CD14-positive monocyte (primary cell): ENCODE data around the gene ADAMTSL1. TPM values are rescaled to one million over a fixed set of nuclear protein-coding genes. Genes with fewer than 3 reads are reported as not detected.

Experiments used
- DNase-seq, 3 donors: peaks; one replicate each; pipeline ENCODE4 v3.0.0-alpha.2; 2011 to 2022
- H2AFZ ChIP-seq: 2 replicates; pipeline ENCODE4 v1.6.0; 2012; ENCODE audit warnings: mild to moderate bottlenecking, low read depth, low read length, inconsistent platforms; ENCODE audit not compliant: insufficient read depth, poor library complexity, severe bottlenecking
- H3K27ac ChIP-seq, 2 donors: 1 replicate in 1 of 2; 2 replicates in 1 of 2; pipeline ENCODE4 v1.5.1; 2012 to 2013; ENCODE audit warnings: low read length in 2 of 2, control low read depth in 1 of 2, inconsistent platforms in 1 of 2, low read depth in 1 of 2, mild to moderate bottlenecking in 1 of 2
- H3K27me3 ChIP-seq, 2 donors: one replicate each; pipeline versions ENCODE4 v1.6.0 to v1.6.1; 2011 to 2013; ENCODE audit warnings: low read length in 2 of 2; ENCODE audit not compliant: control insufficient read depth in 2 of 2, insufficient read depth in 2 of 2
- H3K36me3 ChIP-seq, 2 donors: replicated peaks in 1 of 2; 1 replicate in 1 of 2; 2 replicates in 1 of 2; pipeline versions ENCODE4 v1.5.1 to v1.6.1; 2012 to 2013; ENCODE audit warnings: low read length in 2 of 2, control low read depth in 1 of 2, inconsistent platforms in 1 of 2, mild to moderate bottlenecking in 1 of 2; ENCODE audit not compliant: insufficient read depth in 2 of 2, control insufficient read depth in 1 of 2
- H3K4me1 ChIP-seq, 2 donors: 1 replicate in 1 of 2; 2 replicates in 1 of 2; pipeline versions ENCODE4 v1.5.1 to v1.6.1; 2012 to 2013; ENCODE audit warnings: low read length in 2 of 2, control low read depth in 1 of 2, inconsistent platforms in 1 of 2, mild to moderate bottlenecking in 1 of 2, moderate library complexity in 1 of 2; ENCODE audit not compliant: insufficient read depth in 2 of 2, control insufficient read depth in 1 of 2
- H3K4me2 ChIP-seq: replicated peaks from 2 replicates; pipeline ENCODE3; 2012; ENCODE audit warnings: low read length, moderate library complexity, mild to moderate bottlenecking; ENCODE audit not compliant: poor library complexity, severe bottlenecking; ENCODE audit errors: extremely low read depth
- H3K4me3 ChIP-seq, 3 experiments: fragments of 200-600 bp in 1 of 3; sonication (generic) in 1 of 3; replicated peaks in 1 of 3; 1 replicate in 2 of 3; 2 replicates in 1 of 3; pipeline ENCODE4 v1.5.1; 2011 to 2013; ENCODE audit warnings: low read length in 3 of 3, mild to moderate bottlenecking in 3 of 3, control low read depth in 2 of 3, low read depth in 2 of 3, inconsistent platforms in 1 of 3, moderate library complexity in 1 of 3
- H3K79me2 ChIP-seq: 2 replicates; pipeline ENCODE4 v1.6.0; 2012; ENCODE audit warnings: mild to moderate bottlenecking, control low read depth, inconsistent platforms, low read length, moderate library complexity; ENCODE audit not compliant: insufficient read depth
- H3K9ac ChIP-seq: 2 replicates; pipeline ENCODE4 v1.6.0; 2017; ENCODE audit warnings: low read length, mild to moderate bottlenecking; ENCODE audit not compliant: insufficient read depth, poor library complexity, severe bottlenecking
- H3K9me3 ChIP-seq, 2 donors: replicated peaks in 1 of 2; 1 replicate in 1 of 2; 2 replicates in 1 of 2; pipeline versions ENCODE4 v1.5.1 to v1.6.1; 2012 to 2013; ENCODE audit warnings: low read length in 2 of 2, control low read depth in 1 of 2; ENCODE audit not compliant: control insufficient read depth in 1 of 2, insufficient read depth in 1 of 2
- H4K20me1 ChIP-seq: 2 replicates; pipeline ENCODE4 v1.6.0; 2012; ENCODE audit warnings: mild to moderate bottlenecking, low read length, control low read depth, moderate library complexity; ENCODE audit not compliant: insufficient read depth
- H3K27ac Mint-ChIP-seq, 7 donors: one replicate each; pipeline ENCODE4 v1.8.0; 2020; ENCODE audit warnings: mild to moderate bottlenecking in 7 of 7, mixed read lengths in 7 of 7, moderate library complexity in 6 of 7, inconsistent platforms in 2 of 7
- H3K27me3 Mint-ChIP-seq, 3 donors: one replicate each; pipeline ENCODE4 v1.8.0; 2021 to 2022; ENCODE audit warnings: low read depth in 3 of 3, mild to moderate bottlenecking in 3 of 3, mixed read lengths in 3 of 3, moderate library complexity in 3 of 3, inconsistent platforms in 1 of 3
- H3K36me3 Mint-ChIP-seq, 2 donors: one replicate each; pipeline ENCODE4 v1.8.0; 2020; ENCODE audit warnings: mixed read lengths in 2 of 2, inconsistent platforms in 1 of 2, mild to moderate bottlenecking in 1 of 2
- H3K4me1 Mint-ChIP-seq: one replicate; pipeline ENCODE4 v1.8.0; 2020; ENCODE audit warnings: mild to moderate bottlenecking, mixed read lengths
- H3K4me3 Mint-ChIP-seq, 2 donors: one replicate each; pipeline ENCODE4 v1.8.0; 2020; ENCODE audit warnings: mild to moderate bottlenecking in 2 of 2, mixed read lengths in 2 of 2, moderate library complexity in 1 of 2
- H3K9me3 Mint-ChIP-seq, 7 donors: one replicate each; pipeline ENCODE4 v1.8.0; 2020 to 2022; ENCODE audit warnings: mixed read lengths in 7 of 7, mild to moderate bottlenecking in 6 of 7, moderate library complexity in 6 of 7, inconsistent platforms in 2 of 7
- CTCF ChIP-seq: fragments of 200-600 bp; IDR thresholded peaks from one replicate; pipeline ENCODE4 v1.8.0; 2022; ENCODE audit warnings: antibody characterized with exemption, mild to moderate bottlenecking
- WGBS: methylation state at CpG from one replicate; pipeline ENCODE4 v1.1.5; 2013; ENCODE audit warnings: missing lambda C conversion rate; ENCODE audit not compliant: insufficient coverage; 5-methylcytosine and 5-hydroxymethylcytosine counted together
- intact Hi-C, 2 donors: fragments of 100-400 bp; cut with micrococcal nuclease; formaldehyde crosslinking; loops; one replicate each; pipeline versions ENCODE4 v1.15.0 to v1.15.1; 2023
- polyA plus RNA-seq, 3 donors: library from polyadenylated mRNA; depleted of rRNA in 1 of 3; unstranded in 2 of 3; stranded (reverse) in 1 of 3; fragments of 300-500 nt in 2 of 3; fragments of >200 nt in 1 of 3; fragmentation: Illumina TruSeq in 2 of 3; gene quantifications; 1 replicate in 2 of 3; 2 replicates in 1 of 3; pipeline ENCODE4 v1.2.3, GENCODE V29; 2012 to 2021

Gene ADAMTSL1
- polyA plus RNA-seq, 3 donors, result not detected

- Histone ChIP-seq H3K36me3 (no peaks in the 10 kb centered on the region), H3K4me3 (no peak overlapping the region), H2AFZ (no peak overlapping the region), H4K20me1 (no peaks in the 10 kb centered on the region), H3K9me3 (no peaks in the 10 kb centered on the region), H3K4me1 (no peaks in the 10 kb centered on the region), H3K4me2 (no peak overlapping the region), H3K79me2 (no peaks in the 10 kb centered on the region), H3K27me3 (no peaks in the 10 kb centered on the region), H3K27ac (no peak overlapping the region), H3K9ac (no peak overlapping the region)
- WGBS, result no CpG with 5 or more reads among the region's 2 CpGs
- no peak overlapping the region for H3K27ac Mint-ChIP-seq
- no peak overlapping the region for H3K4me3 Mint-ChIP-seq
- TF ChIP-seq CTCF, result no peak
- intact Hi-C loops, result no loop called here
- DNase-seq, result no peak
- no peaks in the 10 kb centered on the region for H3K4me1 Mint-ChIP-seq
- peaks cover 0 to 3% (median 2%) of the 10 kb centered on the region in 3 donors for H3K27me3 Mint-ChIP-seq
- no peaks in the 10 kb centered on the region for H3K9me3 Mint-ChIP-seq
- H3K36me3 Mint-ChIP-seq, result no peaks in the 10 kb centered on the region
Observed at GRCh38 chr9:18676525-18676924, 202.6 kb downstream of the ADAMTSL1 start.

- Mint-ChIP-seq H3K4me3 (no peak overlapping the region), H3K36me3 (no peaks in the 10 kb centered on the region), H3K9me3 (no peaks in the 10 kb centered on the region), H3K4me1 (no peaks in the 10 kb centered on the region), H3K27me3 (peaks cover 0 to 3% (median 3%) of the 10 kb centered on the region in 3 donors), H3K27ac (no peak overlapping the region)
- Histone ChIP-seq H3K27me3 (no peaks in the 10 kb centered on the region), H3K36me3 (no peaks in the 10 kb centered on the region), H3K9ac (no peak overlapping the region), H3K79me2 (no peaks in the 10 kb centered on the region), H3K4me2 (no peak overlapping the region), H4K20me1 (no peaks in the 10 kb centered on the region), H3K4me1 (no peaks in the 10 kb centered on the region), H3K27ac (no peak overlapping the region), H3K4me3 (no peak overlapping the region), H3K9me3 (no peaks in the 10 kb centered on the region), H2AFZ (no peak overlapping the region)
- intact Hi-C loops, result no loop called here
- no peak for DNase-seq
- TF ChIP-seq CTCF, result no peak
- no CpG with 5 or more reads among the region's 1 CpG for WGBS
Observed at GRCh38 chr9:18678821-18679590, 205.1 kb downstream of the ADAMTSL1 start.
